NCI-H1048 (cell line): ENCODE measurements around the gene MYOCD.

Experiments used
- DNase-seq: peaks from one replicate; lab custom pipeline; 2025; lab: John Stamatoyannopoulos, UW

MYOCD gene

DNA sequence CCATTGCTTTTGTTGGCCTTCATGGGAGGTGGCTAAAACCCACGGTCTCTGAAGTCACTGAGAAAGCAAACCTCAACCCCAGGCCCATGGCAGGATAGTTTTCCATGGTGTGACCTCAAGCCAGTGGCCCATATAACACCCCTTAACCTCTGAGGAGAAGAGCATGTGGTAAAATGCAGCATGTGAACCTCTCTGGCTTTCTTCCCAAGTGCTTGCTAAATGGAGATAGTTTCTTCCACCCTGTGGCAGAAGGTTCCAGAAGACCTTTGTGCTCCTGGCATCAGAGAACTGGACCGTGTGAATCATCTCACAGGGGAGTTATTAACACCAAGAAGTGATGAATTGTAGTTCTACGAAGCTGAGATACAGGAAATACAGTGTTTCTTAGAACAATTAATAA is 47.3 kb downstream of the MYOCD start:
- DNase-seq = no peak

- no peak for DNase-seq
These were observed 54.3 kb downstream of the MYOCD start for GRCh38 chr17:12719948-12720347.

DNA sequence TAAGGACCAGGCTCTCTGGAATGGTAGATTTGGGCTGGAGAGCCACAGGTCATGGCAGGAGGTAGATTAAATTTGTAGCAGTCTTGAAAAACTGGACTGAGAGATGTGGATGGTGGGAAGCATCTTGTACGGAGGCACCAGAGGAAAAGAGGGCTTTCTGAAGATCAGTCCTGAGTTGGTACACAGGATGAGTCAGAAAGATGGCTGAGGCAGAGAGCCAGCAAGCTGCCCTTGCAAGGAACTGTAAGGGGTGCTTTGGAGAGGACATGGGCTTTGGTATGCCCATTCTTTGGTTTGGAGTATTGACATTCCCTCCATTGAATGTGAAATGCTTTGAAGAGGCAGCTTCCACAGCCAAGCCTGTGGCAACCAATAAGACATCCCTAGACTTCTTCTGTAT is 55.9 kb downstream of the MYOCD start:
- DNase-seq = no peak

DNA sequence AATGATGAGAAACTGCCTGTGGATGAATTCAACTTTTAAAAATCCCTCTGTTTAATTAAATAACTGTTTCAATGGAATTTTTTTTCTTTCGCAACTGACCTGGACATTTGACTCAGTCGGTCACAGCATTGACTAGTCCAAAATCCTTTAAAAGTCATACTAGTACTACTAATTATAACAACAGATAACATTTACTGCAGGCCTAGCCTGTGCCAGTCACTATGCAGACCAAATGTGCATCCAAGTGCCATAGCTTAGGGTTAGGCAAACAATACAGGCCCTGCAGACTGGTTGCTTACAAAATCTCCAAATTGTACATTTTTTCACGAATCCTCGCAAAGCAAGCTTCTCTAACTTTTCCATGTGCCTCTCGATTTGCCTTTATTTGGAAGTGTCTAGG is 56.6 kb downstream of the MYOCD start:
- DNase-seq = no peak

GRCh38 chr17:12726131-12726530 is 60.4 kb downstream of the MYOCD start:
- no peak for DNase-seq

GRCh38 chr17:12727076-12727760 is 61.5 kb downstream of the MYOCD start:
- DNase-seq = no peak

GRCh38 chr17:12727881-12728280 is 62.2 kb downstream of the MYOCD start:
- DNase-seq = no peak

GRCh38 chr17:12729086-12729485 is 63.4 kb downstream of the MYOCD start:
- no peak for DNase-seq

DNA sequence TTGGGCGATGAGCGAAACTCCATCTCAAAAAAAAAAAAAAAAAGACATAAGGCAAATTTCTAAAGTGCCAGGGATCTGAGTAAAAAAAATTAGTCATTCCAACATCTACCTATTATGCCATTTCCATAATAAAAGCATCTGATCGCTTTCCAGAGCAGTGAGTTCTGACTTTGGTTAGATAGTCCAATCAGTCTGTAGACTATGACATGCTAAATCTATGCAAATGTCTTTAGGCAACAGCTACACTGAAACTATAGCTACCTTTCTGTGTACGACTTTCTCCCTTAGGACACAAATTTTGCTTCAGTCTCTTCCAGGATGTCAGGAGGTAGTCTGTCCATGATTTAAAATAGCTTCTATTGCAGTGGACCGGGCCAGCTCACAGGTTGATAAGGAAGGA is 64.7 kb downstream of the MYOCD start:
- no peak for DNase-seq

GRCh38 chr17:12730931-12731521 is 65.3 kb downstream of the MYOCD start:
- DNase-seq = no peak

DNA sequence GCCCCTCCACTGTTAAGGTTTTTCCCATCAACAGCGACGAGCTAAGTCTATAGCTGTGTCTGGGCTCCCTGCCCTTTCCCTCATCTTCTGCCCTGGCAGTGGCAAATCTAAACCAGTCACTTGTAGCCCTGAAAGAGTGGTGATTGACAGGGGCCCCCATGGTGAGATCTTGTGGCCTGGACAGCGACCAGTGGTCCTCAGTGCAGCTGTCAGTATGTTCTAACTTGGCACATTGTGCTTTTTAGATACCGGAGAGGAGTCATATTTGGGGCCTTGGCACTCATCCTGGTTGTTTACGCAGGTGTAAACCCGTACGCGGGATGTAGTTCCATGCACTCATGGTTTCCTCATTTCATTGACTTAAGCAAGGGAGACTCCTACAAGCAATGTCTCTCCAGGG is 66.1 kb downstream of the MYOCD start:
- DNase-seq = no peak

DNA sequence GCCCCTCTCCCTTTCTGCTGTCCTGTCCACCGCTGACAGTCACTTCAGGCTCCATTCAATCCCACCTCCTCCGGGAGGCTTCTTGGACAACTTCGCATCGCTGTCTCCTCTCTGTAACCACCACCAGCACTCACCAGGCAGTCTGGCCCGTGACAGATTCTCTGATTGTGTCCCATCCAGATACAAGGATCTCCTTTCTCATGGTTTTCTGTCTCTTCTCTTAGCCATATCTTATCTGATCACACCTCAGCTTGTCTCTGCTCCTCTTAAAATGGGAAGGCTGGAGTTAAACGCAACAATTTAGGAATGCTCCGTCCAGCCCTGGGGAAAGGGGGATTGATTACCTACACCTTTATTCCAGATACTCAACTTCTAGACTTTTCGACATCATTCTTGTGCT is 66.7 kb downstream of the MYOCD start:
- no peak for DNase-seq

GRCh38 chr17:12734926-12735325 is 69.2 kb downstream of the MYOCD start:
- no peak for DNase-seq

DNA sequence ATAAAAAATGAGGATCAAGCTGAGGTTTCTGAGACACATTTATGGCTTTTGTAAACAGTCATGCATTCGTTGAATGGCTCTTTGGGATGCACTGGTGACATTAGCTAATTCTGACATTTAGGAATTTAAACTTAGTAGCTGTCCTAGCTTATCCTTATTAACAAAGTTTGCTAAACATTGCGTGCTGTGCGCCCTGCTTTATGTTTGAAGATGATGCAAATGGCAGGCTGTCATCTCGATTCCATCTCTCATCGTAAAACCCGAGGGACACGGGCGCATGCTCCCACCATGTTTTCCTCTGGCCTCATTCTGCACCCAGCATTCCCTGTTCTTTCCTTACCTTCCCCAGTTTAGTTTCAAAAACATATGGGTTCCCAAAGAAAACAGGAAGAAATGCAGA is 69.8 kb downstream of the MYOCD start:
- no peak for DNase-seq

DNA sequence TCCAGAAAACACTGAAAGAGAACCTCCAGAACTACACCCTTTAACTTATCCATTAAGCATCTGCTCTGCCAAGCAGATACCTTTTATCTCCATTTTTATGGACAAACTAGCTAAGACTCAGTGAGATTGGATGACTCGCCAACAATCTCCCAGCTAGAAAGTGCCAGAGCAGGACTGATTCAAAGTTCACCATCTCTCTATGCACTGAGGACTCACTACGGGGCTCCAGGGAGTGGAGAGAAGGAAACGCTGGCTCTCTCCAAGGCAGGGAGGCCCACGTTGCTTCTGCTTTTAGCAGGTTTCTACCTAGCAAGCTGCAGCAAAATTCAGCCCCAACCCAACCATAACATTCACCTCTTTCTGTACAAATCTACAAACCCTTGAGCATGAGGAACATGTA is 70.8 kb downstream of the MYOCD start:
- DNase-seq = no peak

- DNase-seq = no peak
These were observed 72.2 kb downstream of the MYOCD start for GRCh38 chr17:12737740-12738469.

GRCh38 chr17:12738624-12739023 is 72.9 kb downstream of the MYOCD start:
- DNase-seq = no peak

DNA sequence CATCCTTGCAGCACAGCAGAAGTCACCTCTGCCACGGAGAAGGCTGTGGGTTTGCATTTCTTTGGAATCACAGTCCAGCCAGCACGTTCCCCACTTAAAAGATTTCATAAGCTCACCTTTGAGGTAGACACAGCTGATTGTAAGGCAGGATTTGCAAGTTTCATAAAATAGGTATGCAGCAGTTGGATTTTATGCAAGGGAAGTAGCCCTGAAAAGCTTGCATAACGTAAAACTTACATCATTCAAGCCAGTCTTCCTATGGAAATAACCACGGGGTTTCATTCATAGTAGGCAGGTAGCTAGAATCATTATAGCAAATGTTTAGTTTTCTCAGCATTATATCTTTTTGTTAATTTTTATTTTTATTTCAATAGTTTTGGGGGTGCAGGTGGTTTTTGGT is 73.8 kb downstream of the MYOCD start:
- no peak for DNase-seq

- no peak for DNase-seq
These were observed 77.4 kb downstream of the MYOCD start for GRCh38 chr17:12743046-12743445.

GRCh38 chr17:12744298-12744697 is 78.6 kb downstream of the MYOCD start:
- no peak for DNase-seq

DNA sequence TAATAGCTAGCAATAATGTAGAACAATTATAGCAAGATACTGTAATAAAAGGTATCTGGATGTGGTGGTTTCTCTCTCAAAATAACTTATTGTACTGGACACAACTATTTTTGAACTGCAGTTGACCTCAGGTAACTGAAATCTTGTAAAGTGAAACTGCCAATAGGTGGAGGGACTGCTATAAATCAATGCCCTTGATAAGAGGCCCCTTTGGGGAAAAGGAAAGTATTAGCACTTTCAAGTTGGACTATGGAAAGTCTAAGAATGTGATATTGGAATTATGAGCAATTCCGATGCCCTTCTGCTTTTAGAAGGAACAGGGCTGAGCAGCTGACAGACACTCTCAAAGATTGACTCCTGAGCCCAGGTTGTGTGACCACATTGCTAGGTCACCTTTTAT is 79.1 kb downstream of the MYOCD start:
- no peak for DNase-seq

DNA sequence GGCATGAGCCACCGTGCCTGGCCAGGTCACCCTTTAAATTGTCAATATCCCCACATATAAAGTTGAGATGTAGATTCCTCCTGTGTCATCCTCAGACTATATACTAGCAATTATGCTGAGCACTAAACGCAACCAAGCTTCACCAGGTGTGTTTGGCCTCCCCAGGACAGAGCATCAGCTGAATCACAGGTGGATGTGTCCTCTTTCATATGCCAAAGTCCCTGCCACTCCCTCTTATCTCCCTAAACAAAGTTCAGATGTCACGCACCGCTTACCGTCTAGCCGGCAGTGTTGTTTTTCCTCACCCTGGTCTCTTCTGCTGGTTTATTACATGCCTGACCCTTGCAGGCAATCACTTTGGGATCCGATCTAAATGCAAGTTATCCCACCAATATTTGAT is 79.8 kb downstream of the MYOCD start:
- DNase-seq = no peak

DNA sequence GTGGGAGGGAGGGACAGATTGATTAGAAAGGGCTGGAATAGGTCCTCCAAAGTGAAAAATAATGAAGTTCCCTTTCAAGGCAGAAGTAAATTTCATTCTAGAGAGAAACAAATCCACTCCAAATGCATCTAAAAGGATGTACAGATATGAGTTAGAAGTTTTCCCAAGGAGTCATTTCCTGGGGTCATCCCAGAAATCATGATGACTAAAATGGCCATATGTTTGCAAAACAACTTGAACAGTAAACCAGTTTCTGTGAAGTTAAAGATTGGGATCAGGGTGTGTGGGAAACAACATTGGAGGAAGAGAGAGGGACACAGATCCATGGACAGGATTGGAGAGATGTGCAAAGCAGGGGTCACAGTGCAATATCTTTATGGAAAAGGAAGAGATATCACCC is 91.1 kb downstream of the MYOCD start:
- no peak for DNase-seq

- no peak for DNase-seq
These were observed 93.4 kb downstream of the MYOCD start for GRCh38 chr17:12759090-12759489.
